Nephron progenitor cell (in vitro differentiated cells): ENCODE data around the gene PRM2.

Experiments used
- DNase-seq: peaks from one replicate; pipeline ENCODE4 v3.0.0; 2021
- H3K27ac Mint-ChIP-seq: 2 replicates; pipeline ENCODE4 v1.8.0; 2021; ENCODE audit warnings: mild to moderate bottlenecking, moderate library complexity, mixed read lengths
- H3K27me3 Mint-ChIP-seq: 2 replicates; pipeline ENCODE4 v1.8.0; 2021; ENCODE audit warnings: mild to moderate bottlenecking, low read depth, mixed read lengths; ENCODE audit not compliant: poor library complexity
- H3K36me3 Mint-ChIP-seq: 2 replicates; pipeline ENCODE4 v1.8.0; 2021; ENCODE audit warnings: low read depth, mixed read lengths
- H3K4me1 Mint-ChIP-seq: 2 replicates; pipeline ENCODE4 v1.8.0; 2021; ENCODE audit warnings: mixed read lengths
- H3K4me3 Mint-ChIP-seq: 2 replicates; pipeline ENCODE4 v1.8.0; 2021; ENCODE audit warnings: mild to moderate bottlenecking, moderate library complexity, mixed read lengths
- H3K9me3 Mint-ChIP-seq: 2 replicates; pipeline ENCODE4 v1.8.0; 2021; ENCODE audit warnings: mild to moderate bottlenecking, moderate library complexity, mixed read lengths
- TF ChIP-seq, protein P1 (sequence below): fragments of 200-600 bp; sonication (generic); IDR thresholded peaks from 2 replicates; pipeline ENCODE4 v1.5.0; 2021; ENCODE audit warnings: antibody characterized with exemption

PRM2 gene

DNA sequence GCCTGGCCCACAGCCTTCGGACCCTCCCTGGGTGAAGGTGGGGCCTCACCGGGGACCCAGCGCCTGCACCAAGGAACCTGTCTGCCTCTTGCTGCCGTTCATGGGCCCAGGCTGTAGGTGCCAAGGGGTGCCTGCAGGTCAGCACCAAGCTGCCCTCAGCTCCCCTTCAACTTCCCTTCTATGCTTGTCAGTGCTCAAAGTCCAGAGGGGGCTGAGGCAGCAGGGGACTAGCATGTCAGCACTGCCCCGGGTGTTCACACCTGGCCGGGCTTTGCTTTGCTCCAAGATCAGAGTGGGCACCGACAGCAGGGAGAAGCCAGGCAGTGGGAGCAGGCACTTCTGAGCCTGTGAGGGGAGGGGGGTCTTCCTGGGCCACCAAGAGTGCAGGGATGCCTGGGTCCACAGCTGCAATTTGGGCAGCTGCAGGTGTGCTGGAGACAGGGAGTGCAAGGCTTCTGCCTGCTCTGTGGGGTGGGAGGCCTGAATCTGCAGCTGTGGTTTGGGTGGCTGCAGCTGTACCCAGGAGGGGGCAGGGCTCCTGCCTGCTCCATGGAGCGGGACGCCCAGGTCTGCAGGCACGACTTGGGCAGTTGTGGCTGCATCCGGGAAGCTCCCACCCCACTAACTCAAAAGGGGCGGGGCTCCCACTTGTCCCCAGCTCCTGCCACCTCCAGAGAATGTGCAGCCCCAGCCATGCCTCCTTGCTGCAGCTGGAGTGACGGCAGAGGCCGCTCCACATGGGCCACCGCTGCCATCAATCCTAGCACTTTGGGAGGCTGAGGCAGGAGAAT, 32.4 kb upstream of the PRM2 start:
- H3K27ac Mint-ChIP-seq: no peak overlapping the region
- H3K4me3 Mint-ChIP-seq: no peak overlapping the region
- no peak for DNase-seq
- TF ChIP-seq, protein P1, sequence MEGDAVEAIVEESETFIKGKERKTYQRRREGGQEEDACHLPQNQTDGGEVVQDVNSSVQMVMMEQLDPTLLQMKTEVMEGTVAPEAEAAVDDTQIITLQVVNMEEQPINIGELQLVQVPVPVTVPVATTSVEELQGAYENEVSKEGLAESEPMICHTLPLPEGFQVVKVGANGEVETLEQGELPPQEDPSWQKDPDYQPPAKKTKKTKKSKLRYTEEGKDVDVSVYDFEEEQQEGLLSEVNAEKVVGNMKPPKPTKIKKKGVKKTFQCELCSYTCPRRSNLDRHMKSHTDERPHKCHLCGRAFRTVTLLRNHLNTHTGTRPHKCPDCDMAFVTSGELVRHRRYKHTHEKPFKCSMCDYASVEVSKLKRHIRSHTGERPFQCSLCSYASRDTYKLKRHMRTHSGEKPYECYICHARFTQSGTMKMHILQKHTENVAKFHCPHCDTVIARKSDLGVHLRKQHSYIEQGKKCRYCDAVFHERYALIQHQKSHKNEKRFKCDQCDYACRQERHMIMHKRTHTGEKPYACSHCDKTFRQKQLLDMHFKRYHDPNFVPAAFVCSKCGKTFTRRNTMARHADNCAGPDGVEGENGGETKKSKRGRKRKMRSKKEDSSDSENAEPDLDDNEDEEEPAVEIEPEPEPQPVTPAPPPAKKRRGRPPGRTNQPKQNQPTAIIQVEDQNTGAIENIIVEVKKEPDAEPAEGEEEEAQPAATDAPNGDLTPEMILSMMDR: no peak
- peaks cover 17% of the 10 kb centered on the region for H3K27me3 Mint-ChIP-seq
- no peaks in the 10 kb centered on the region for H3K9me3 Mint-ChIP-seq
- no peaks in the 10 kb centered on the region for H3K36me3 Mint-ChIP-seq
- H3K4me1 Mint-ChIP-seq: peaks cover 25% of the 10 kb centered on the region

DNA sequence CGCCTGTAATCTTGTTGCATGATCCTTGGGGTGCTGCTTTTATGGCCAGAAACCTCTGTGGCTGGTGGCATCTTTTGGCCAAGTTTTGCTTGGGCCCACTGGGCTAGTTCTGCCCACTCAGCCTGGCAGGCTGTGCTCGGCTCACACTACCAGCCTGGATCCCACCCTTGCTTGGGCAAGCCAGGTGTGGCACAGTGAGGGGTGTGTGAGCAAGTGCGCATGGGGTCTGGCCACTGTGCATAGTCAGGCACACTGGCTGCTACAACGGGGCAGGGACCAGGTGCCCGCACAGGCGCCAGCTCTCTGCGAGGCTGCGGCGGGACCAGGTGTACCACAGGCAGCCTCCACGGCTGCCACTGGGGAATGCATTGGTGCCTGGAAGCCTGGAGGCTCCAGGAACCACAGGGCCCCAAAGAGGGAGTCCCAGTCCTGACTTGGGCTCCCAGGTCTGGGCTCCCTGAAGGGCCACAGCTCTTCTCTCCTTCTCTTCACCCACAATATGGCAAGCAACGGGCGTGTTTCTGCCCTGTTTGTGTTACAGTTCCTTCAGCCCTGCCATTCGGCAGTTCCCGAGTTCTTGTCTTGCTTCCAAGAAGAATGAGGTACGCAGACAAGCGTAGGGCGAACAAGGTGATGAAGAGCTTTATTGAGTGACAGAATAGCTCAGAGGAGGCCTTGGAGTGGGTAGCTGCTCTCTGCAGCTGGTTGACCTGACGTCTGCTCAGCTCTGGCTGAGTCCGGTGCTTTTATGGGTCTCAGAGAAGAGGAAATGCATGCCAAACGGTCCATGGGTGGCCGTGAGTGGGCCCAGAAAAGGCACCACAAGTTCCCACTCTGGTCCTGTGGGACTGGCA, 31.6 kb upstream of the PRM2 start:
- no peak for DNase-seq
- TF ChIP-seq, protein P1: no peak
- H3K27ac Mint-ChIP-seq: no peak overlapping the region

DNA sequence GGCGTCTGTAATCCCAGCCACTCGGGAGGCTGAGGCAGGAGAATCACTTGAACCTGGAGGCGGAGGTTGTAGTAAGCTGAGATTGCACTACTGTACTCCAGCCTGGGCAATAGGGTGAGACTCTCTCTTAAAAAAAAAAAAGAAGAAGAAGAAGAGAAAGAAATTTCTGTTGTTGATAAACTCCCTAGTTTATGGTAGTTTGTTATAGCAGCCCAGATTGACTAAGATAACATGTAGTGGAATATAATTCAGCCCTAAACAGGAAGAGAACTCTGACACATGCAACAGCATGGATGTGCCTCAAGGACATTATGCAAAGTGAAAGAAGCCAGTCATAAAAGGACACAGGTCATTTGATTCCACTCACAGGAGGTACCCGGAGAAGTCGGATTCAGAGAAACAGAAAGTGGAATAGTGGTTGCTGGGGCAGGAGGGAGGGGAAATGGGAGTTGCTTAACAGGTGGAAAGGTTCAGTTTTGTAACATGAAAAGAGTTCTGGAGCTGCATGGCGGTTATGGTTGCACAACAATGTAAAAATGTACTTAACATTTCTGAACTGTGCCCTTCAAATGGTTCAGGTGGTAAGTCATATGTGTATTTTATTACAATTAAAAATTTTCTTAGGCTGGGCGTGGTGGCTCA, 30.8 kb upstream of the PRM2 start:
- Mint-ChIP-seq H3K4me1 (peaks cover 16% of the 10 kb centered on the region), H3K4me3 (no peak overlapping the region), H3K27me3 (peaks cover 19% of the 10 kb centered on the region), H3K9me3 (no peaks in the 10 kb centered on the region), H3K27ac (peak overlapping the region; percentile 7), H3K36me3 (no peaks in the 10 kb centered on the region)
- no peak for DNase-seq
- TF ChIP-seq, protein P1: no peak

More for the DNA sequence above, 31.6 kb upstream of the PRM2 start:
- Mint-ChIP-seq H3K9me3 (no peaks in the 10 kb centered on the region), H3K27me3 (peaks cover 19% of the 10 kb centered on the region), H3K4me3 (no peak overlapping the region), H3K4me1 (peaks cover 19% of the 10 kb centered on the region), H3K36me3 (no peaks in the 10 kb centered on the region)

DNA sequence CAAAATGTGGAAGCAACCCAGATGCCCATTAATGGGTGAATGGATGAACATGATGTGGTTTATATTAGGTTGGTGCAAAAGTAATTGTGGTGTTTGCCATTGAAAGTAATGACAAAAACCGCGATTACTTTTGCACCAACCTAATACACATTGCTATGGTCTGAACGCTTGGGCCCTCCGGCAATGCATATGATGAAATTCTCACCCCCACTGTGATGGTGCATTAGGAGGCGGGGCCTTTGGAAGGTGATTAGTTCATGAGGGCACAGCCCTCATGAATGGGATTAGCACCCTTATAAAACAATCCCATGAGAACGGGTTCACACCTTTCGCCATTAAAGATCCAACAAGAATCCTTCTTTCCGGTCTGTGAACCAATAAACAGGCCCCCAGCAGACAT, 30.1 kb upstream of the PRM2 start:
- Mint-ChIP-seq H3K27ac (no peak overlapping the region), H3K4me3 (no peak overlapping the region), H3K36me3 (no peaks in the 10 kb centered on the region), H3K27me3 (peaks cover 22% of the 10 kb centered on the region), H3K4me1 (peaks cover 16% of the 10 kb centered on the region), H3K9me3 (no peaks in the 10 kb centered on the region)
- DNase-seq: no peak
- TF ChIP-seq, protein P1: no peak

DNA sequence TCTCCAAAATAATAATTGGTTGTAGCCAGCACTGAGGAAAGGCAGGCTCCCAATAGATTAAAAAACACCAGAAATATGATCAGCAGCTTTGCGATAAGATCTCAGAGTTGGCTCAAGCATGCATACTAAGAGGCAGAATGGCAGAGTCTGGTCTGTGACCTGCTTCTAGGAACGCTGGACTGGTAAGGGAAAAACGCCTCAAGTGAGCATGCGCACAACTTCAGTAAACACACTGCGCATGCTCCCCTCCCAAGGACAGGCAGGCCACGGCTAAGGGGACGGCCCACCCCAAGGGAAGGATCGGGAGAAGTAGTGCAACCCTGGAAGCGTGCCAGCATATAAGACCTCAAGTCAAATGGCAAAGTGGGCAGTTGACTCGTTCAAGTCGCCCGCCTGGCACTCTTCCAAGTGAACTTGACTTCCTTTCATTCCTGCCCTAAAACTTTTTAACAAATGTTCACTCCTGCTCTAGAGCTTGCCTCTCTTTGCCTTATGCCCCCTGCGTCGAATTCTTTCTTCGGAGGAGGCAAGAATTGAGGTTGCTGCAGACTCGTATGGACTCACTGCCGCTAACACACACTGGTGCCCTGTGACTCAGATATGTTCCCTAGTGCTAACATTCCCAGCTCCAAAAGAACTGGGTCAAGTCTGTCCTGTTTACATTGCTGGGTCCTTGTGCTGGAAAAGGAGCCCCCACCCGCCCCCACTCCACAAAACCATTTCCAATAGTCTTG, 27.3 kb upstream of the PRM2 start:
- Mint-ChIP-seq H3K4me3 (no peak overlapping the region), H3K27ac (no peak overlapping the region), H3K9me3 (no peaks in the 10 kb centered on the region), H3K27me3 (peaks cover 23% of the 10 kb centered on the region), H3K36me3 (no peaks in the 10 kb centered on the region), H3K4me1 (peaks cover 11% of the 10 kb centered on the region)
- TF ChIP-seq, protein P1: no peak
- DNase-seq: no peak
